HepG2 (cell line): Measurements from ENCODE around the gene PTAR1. TPM values are rescaled to one million over a fixed set of nuclear protein-coding genes. Genes with fewer than 3 reads are reported as not detected.

Experiments used
- ATAC-seq: fragments of 200-7000 bp; cut with Tn5 transposase; 3 replicates; pipeline ENCODE4 v1.9.1; 2020; ENCODE audit warnings: mild to moderate bottlenecking, moderate library complexity
- BruUV-seq: library from RNA; stranded (reverse); fragments of 400-500 nt; replicated peaks from 2 replicates; lab custom pipeline; 2021; lab: Mats Ljungman, UMichigan
- CTCF ChIA-PET: fragments of 300-600 bp; formaldehyde crosslinking; extraction: SDS; loops from one replicate; lab custom pipeline; 2021; ENCODE audit warnings: low total read pairs, inconsistent platforms, low intra/inter-chr PET ratio; lab: Yijun Ruan, JAX
- POLR2A ChIA-PET: fragments of 350-600 bp; sonication (Branson Sonifier 250); formaldehyde crosslinking; loops from one replicate; lab custom pipeline; 2020; ENCODE audit warnings: antibody characterized with exemption, inconsistent platforms; lab: Yijun Ruan, JAX
- DNase-seq: peaks from one replicate; pipeline ENCODE4 v3.0.0-alpha.2; 2015; ENCODE audit warnings: low spot score
- FAIRE-seq: peaks from 3 replicates; lab custom pipeline; 2011; peaks lifted over from hg19 to GRCh38; lab: Jason Lieb, UNC
- H2AFZ ChIP-seq: one replicate; pipeline ENCODE4 v1.6.1; 2011; ENCODE audit warnings: low read length, inconsistent platforms
- H3K27ac ChIP-seq: fragments of 300-600 bp; 3 replicates; pipeline ENCODE4 v1.8.0; 2011; ENCODE audit warnings: mixed run types, mild to moderate bottlenecking, mixed read lengths, low read length, inconsistent platforms; ENCODE audit not compliant: insufficient read depth; ENCODE audit errors: extremely low read length
- H3K27me3 ChIP-seq, 2 experiments: fragments of 200-600 bp in 1 of 2; 2 replicates in 1 of 2; 3 replicates in 1 of 2; pipeline versions ENCODE4 v1.6.0 to v1.8.0; 2011; ENCODE audit warnings: low read length in 2 of 2, mild to moderate bottlenecking in 2 of 2, moderate library complexity in 2 of 2, inconsistent platforms in 1 of 2; ENCODE audit not compliant: insufficient read depth in 2 of 2, control insufficient read depth in 1 of 2
- H3K36me3 ChIP-seq, 2 experiments: fragments of 200-600 bp in 1 of 2; replicated peaks in 1 of 2; 2 replicates in 1 of 2; 3 replicates in 1 of 2; pipeline versions ENCODE4 v1.5.1 to v1.8.0; 2011; ENCODE audit warnings: low read length in 2 of 2, inconsistent platforms in 1 of 2; ENCODE audit not compliant: insufficient read depth in 2 of 2, control insufficient read depth in 1 of 2
- H3K4me1 ChIP-seq: 2 replicates; pipeline ENCODE4 v1.5.1; 2012; ENCODE audit warnings: low read length, inconsistent platforms; ENCODE audit not compliant: insufficient read depth
- H3K4me2 ChIP-seq: 2 replicates; pipeline ENCODE4 v1.6.0; 2011; ENCODE audit warnings: low read depth, low read length, inconsistent platforms
- H3K4me3 ChIP-seq, 3 experiments: fragments of 200-600 bp in 1 of 3; sonication (generic), shearing (Covaris generic) in 1 of 3; replicated peaks in 1 of 3; 2 replicates each; pipeline ENCODE4 v1.5.1; 2011 to 2016; ENCODE audit warnings: low read length in 3 of 3, inconsistent platforms in 2 of 3, low read depth in 2 of 3, mild to moderate bottlenecking in 2 of 3, control low read depth in 1 of 3, mixed read lengths in 1 of 3; ENCODE audit not compliant: insufficient read depth in 1 of 3
- H3K79me2 ChIP-seq: one replicate; pipeline ENCODE4 v1.6.1; 2011; ENCODE audit warnings: low read length, inconsistent platforms; ENCODE audit not compliant: insufficient read depth
- H3K9ac ChIP-seq: 2 replicates; pipeline ENCODE4 v1.6.0; 2011; ENCODE audit warnings: mild to moderate bottlenecking, low read depth, low read length, inconsistent platforms; ENCODE audit not compliant: insufficient read depth
- H3K9me3 ChIP-seq: 2 replicates; pipeline ENCODE4 v1.5.1; 2012; ENCODE audit warnings: mild to moderate bottlenecking, low read length
- H4K20me1 ChIP-seq: 2 replicates; pipeline ENCODE4 v1.6.0; 2011; ENCODE audit warnings: inconsistent platforms, mild to moderate bottlenecking, low read length, moderate library complexity; ENCODE audit not compliant: insufficient read depth
- E2F5 ChIP-seq: sonication (generic); formaldehyde crosslinking; conservative IDR thresholded peaks from 2 replicates; pipeline ENCODE4 v1.4.0; 2020; ENCODE audit warnings: missing genetic modification reagents
- HBP1 ChIP-seq: IDR thresholded peaks from 2 replicates; pipeline ENCODE4 v1.6.1; 2016; ENCODE audit warnings: low read depth, control low read depth
- IRX3 ChIP-seq: sonication (generic); formaldehyde crosslinking; IDR thresholded peaks from 2 replicates; pipeline ENCODE4 v1.8.1; 2023; ENCODE audit warnings: mild to moderate bottlenecking, low read depth, missing genetic modification reagents, borderline replicate concordance
- MLXIP ChIP-seq: sonication (generic); formaldehyde crosslinking; IDR thresholded peaks from 2 replicates; pipeline ENCODE4 v1.9.0; 2021; ENCODE audit warnings: missing genetic modification reagents, borderline replicate concordance
- PRDM10 ChIP-seq: sonication (generic); formaldehyde crosslinking; IDR thresholded peaks from 2 replicates; pipeline ENCODE4 v1.4.0; 2020; ENCODE audit warnings: low read depth, missing genetic modification reagents
- RARG ChIP-seq: sonication (generic); formaldehyde crosslinking; IDR thresholded peaks from 2 replicates; pipeline ENCODE4 v1.4.0; 2020; ENCODE audit warnings: low read depth, mild to moderate bottlenecking, missing genetic modification reagents
- ZBTB4 ChIP-seq: sonication (generic); formaldehyde crosslinking; IDR thresholded peaks from 2 replicates; pipeline ENCODE4 v1.4.0; 2020; ENCODE audit warnings: missing genetic modification reagents, mild to moderate bottlenecking, borderline replicate concordance
- ZNF597 ChIP-seq: sonication (generic); formaldehyde crosslinking; IDR thresholded peaks from 2 replicates; pipeline ENCODE4 v1.5.0; 2020; ENCODE audit warnings: missing genetic modification reagents
- ZNF7 ChIP-seq: IDR thresholded peaks from 2 replicates; pipeline ENCODE4 v1.6.1; 2016; ENCODE audit warnings: missing biosample characterization, missing genetic modification reagents
- WGBS: methylation state at CpG from one replicate; pipeline ENCODE4 v1.1.6; 2017; ENCODE audit warnings: low lambda C conversion rate; 5-methylcytosine and 5-hydroxymethylcytosine counted together
- in situ Hi-C: cut with HindIII; loops from 2 replicates; pipeline ENCODE4 v1.10.0; 2017; ENCODE audit warnings: low pct_unique_long_range_greater_than_20kb; ENCODE audit not compliant: extremely low pct_ligation_motif_present
- intact Hi-C: fragments of 100-400 bp; cut with micrococcal nuclease; formaldehyde crosslinking; loops from one replicate; pipeline ENCODE4 v1.10.0; 2022; ENCODE audit not compliant: unreplicated experiment
- polyA plus RNA-seq, 8 experiments: library from polyadenylated mRNA; depleted of rRNA in 3 of 8; stranded (reverse) in 7 of 8; unstranded in 1 of 8; fragments of >200 nt; fragmentation: Illumina TruSeq in 4 of 8; extraction: Trizol in 4 of 8; gene quantifications; 2 replicates each; pipeline versions ENCODE4 v1.2.1 to v1.2.3, GENCODE V29; 2011 to 2016; ENCODE audit warnings: low read depth in 4 of 8, missing spikeins in 1 of 8, mixed read lengths in 1 of 8; ENCODE audit not compliant: insufficient read depth in 1 of 8
- total RNA-seq, 5 experiments: library from RNA; depleted of rRNA; stranded (reverse); fragments of >200 nt; fragmentation: Illumina TruSeq; extraction: Trizol; gene quantifications; 2 replicates each; pipeline ENCODE4 v1.2.3, GENCODE V29; 2016; ENCODE audit warnings: low read depth in 1 of 5

Gene PTAR1
- total and polyA plus RNA-seq, 2 of the 13 experiments (the other 11 are each of a cell fraction or from before 2014, with no cell fraction given): 26.5 to 42.1 TPM

- Histone ChIP-seq H3K9ac (no peak overlapping the region), H3K79me2 (no peaks in the 10 kb centered on the region), H3K9me3 (no peaks in the 10 kb centered on the region), H4K20me1 (no peaks in the 10 kb centered on the region), H3K4me3 (no peak overlapping the region), H3K27ac (no peak overlapping the region), H2AFZ (no peak overlapping the region), H3K27me3 (peaks cover 0 to 3% of the 10 kb centered on the region in 2 experiments; a peak in 2 of 5 replicates), H3K4me1 (no peaks in the 10 kb centered on the region), H3K4me2 (no peak overlapping the region), H3K36me3 (no peaks in the 10 kb centered on the region)
- BruUV-seq: no TSS peak
- in situ Hi-C loops: no loop called here
- DNase-seq: no peak
- WGBS: 7% methylated on average over 8 of the region's 8 CpGs
- FAIRE-seq: no peak
- intact Hi-C loops: no loop called here
- ATAC-seq: no peak; the same call in 2 of the 3 replicates
- ChIA-PET CTCF (interaction anchor here (1.1 kb wide), 1 partner anchor 124 kb away, joined by 3 read pairs; no protein-coding TSS in a partner anchor), POLR2A (no interaction called here)
- no peak for TF ChIP-seq MLXIP (CRISPR knock-in tag)
- TF ChIP-seq PRDM10 (CRISPR knock-in tag): no peak
- no peak for TF ChIP-seq HBP1 (CRISPR knock-in tag)
- TF ChIP-seq ZNF597 (CRISPR knock-in tag): no peak
- TF ChIP-seq ZNF7 (CRISPR knock-in tag): no peak
- TF ChIP-seq RARG (CRISPR knock-in tag): no peak
- no peak for TF ChIP-seq ZBTB4 (CRISPR knock-in tag)
- no peak for TF ChIP-seq E2F5 (CRISPR knock-in tag)
- no peak for TF ChIP-seq IRX3 (CRISPR knock-in tag)
Measured at GRCh38 chr9:69809304-69809863, 49.6 kb upstream of the PTAR1 start.
